OCI-LY1 (cell line): ENCODE results near the gene LMX1B.

ENCODE experiments used
- H2AFZ ChIP-seq: fragments of 200-600 bp; sonication (generic), shearing (Covaris generic); 2 replicates; pipeline ENCODE4 v1.6.0; 2014; ENCODE audit warnings: antibody characterized with exemption, mild to moderate bottlenecking, low read length
- H3F3A ChIP-seq: fragments of 200-600 bp; sonication (generic), shearing (Covaris generic); 2 replicates; pipeline ENCODE4 v1.6.0; 2014; ENCODE audit warnings: mild to moderate bottlenecking, antibody characterized with exemption, low read length, moderate library complexity; ENCODE audit not compliant: insufficient read depth
- H3K27ac ChIP-seq: fragments of 200-600 bp; sonication (generic); 2 replicates; pipeline ENCODE4 v1.5.1; 2014; ENCODE audit warnings: low read length, mixed run types, mild to moderate bottlenecking, low read depth; ENCODE audit not compliant: poor library complexity, severe bottlenecking
- H3K27me3 ChIP-seq: fragments of 200-600 bp; sonication (generic); 2 replicates; pipeline ENCODE4 v1.6.0; 2014; ENCODE audit warnings: antibody characterized with exemption, mild to moderate bottlenecking, low read length, moderate library complexity; ENCODE audit not compliant: insufficient read depth
- H3K36me3 ChIP-seq: fragments of 200-600 bp; sonication (generic); 2 replicates; pipeline ENCODE4 v1.6.1; 2014; ENCODE audit warnings: mild to moderate bottlenecking, antibody characterized with exemption, low read length, moderate library complexity, mixed read lengths; ENCODE audit not compliant: insufficient read depth
- H3K4me1 ChIP-seq: fragments of 200-600 bp; sonication (generic); 2 replicates; pipeline ENCODE4 v1.5.1; 2014; ENCODE audit warnings: mild to moderate bottlenecking, low read length, moderate library complexity; ENCODE audit not compliant: insufficient read depth, severe bottlenecking
- H3K4me2 ChIP-seq: fragments of 200-600 bp; sonication (generic), shearing (Covaris generic); 2 replicates; pipeline ENCODE4 v1.6.1; 2014; ENCODE audit warnings: low read length
- H3K4me3 ChIP-seq: fragments of 200-600 bp; sonication (generic); 2 replicates; pipeline ENCODE4 v1.5.1; 2014; ENCODE audit warnings: low read length, low read depth, mild to moderate bottlenecking, mixed read lengths; ENCODE audit not compliant: poor library complexity, severe bottlenecking
- H3K79me2 ChIP-seq: fragments of 200-600 bp; shearing (Covaris generic); 2 replicates; pipeline ENCODE4 v1.6.1; 2016; ENCODE audit warnings: mixed run types, low read length, mixed read lengths; ENCODE audit not compliant: insufficient read depth
- H3K9ac ChIP-seq: fragments of 200-600 bp; sonication (generic), shearing (Covaris generic); 2 replicates; pipeline ENCODE4 v1.6.1; 2014; ENCODE audit warnings: mild to moderate bottlenecking, low read length, mixed read lengths
- H3K9me2 ChIP-seq: fragments of 200-600 bp; sonication (generic), shearing (Covaris generic); 2 replicates; pipeline ENCODE4 v1.6.1; 2014; ENCODE audit warnings: low read depth, mild to moderate bottlenecking, low read length, mixed read lengths
- H3K9me3 ChIP-seq: fragments of 200-600 bp; shearing (Covaris generic); 2 replicates; pipeline ENCODE4 v1.6.1; 2014; ENCODE audit warnings: low read length, mixed read lengths
- H4K20me1 ChIP-seq: fragments of 200-600 bp; sonication (generic), shearing (Covaris generic); 2 replicates; pipeline ENCODE4 v1.6.0; 2016; ENCODE audit warnings: mild to moderate bottlenecking, low read length; ENCODE audit not compliant: insufficient read depth
- CTCF ChIP-seq: fragments of 200-600 bp; sonication (generic), shearing (Covaris generic); IDR thresholded peaks from 2 replicates; pipeline ENCODE4 v1.5.1; 2017; ENCODE audit warnings: mild to moderate bottlenecking, antibody characterized with exemption, low read length, moderate library complexity, mixed read lengths
- EZH2 ChIP-seq: fragments of 200-600 bp; sonication (generic), shearing (Covaris generic); IDR thresholded peaks from 2 replicates; pipeline ENCODE4 v1.8.0; 2017; ENCODE audit warnings: borderline replicate concordance, mixed run types, mild to moderate bottlenecking, antibody characterized with exemption, low read length, moderate library complexity, mixed read lengths

Gene LMX1B

GRCh38 chr9:126693428-126693944 lies 79.8 kb downstream of the LMX1B start:
- Histone ChIP-seq H3K9ac (no peak overlapping the region), H3F3A (no peaks in the 10 kb centered on the region), H3K4me1 (no peaks in the 10 kb centered on the region), H2AFZ (no peak overlapping the region), H3K4me2 (no peak overlapping the region), H3K9me3 (no peaks in the 10 kb centered on the region), H3K27me3 (0 out of 2 replicates have a peak, but pooled peaks cover 9% of the 10 kb centered on the region), H3K9me2 (no peaks in the 10 kb centered on the region), H3K27ac (no peak overlapping the region), H3K4me3 (no peak overlapping the region), H4K20me1 (no peaks in the 10 kb centered on the region), H3K79me2 (no peaks in the 10 kb centered on the region), H3K36me3 (no peaks in the 10 kb centered on the region)
- TF ChIP-seq CTCF = no peak
- TF ChIP-seq EZH2 = no peak

GRCh38 chr9:126694206-126695081 lies 80.7 kb downstream of the LMX1B start:
- H3F3A ChIP-seq = no peaks in the 10 kb centered on the region
- TF ChIP-seq EZH2 (no peak), CTCF (no peak)
- no peaks in the 10 kb centered on the region for H3K9me3 ChIP-seq
- H3K4me1 ChIP-seq = no peaks in the 10 kb centered on the region
- H3K79me2 ChIP-seq = no peaks in the 10 kb centered on the region
- H3K36me3 ChIP-seq = no peaks in the 10 kb centered on the region
- H3K9me2 ChIP-seq = no peaks in the 10 kb centered on the region
- no peak overlapping the region for H3K4me2 ChIP-seq
- H4K20me1 ChIP-seq = no peaks in the 10 kb centered on the region
- 0 out of 2 replicates have a peak, but pooled peaks cover 9% of the 10 kb centered on the region for H3K27me3 ChIP-seq
- H3K4me3 ChIP-seq = no peak overlapping the region
- no peak overlapping the region for H2AFZ ChIP-seq
- H3K9ac ChIP-seq = no peak overlapping the region
- H3K27ac ChIP-seq = no peak overlapping the region

GRCh38 chr9:126695186-126695585 lies 81.5 kb downstream of the LMX1B start:
- Histone ChIP-seq H4K20me1 (no peaks in the 10 kb centered on the region), H3F3A (no peaks in the 10 kb centered on the region), H3K9me2 (no peaks in the 10 kb centered on the region), H2AFZ (no peak overlapping the region), H3K4me1 (no peaks in the 10 kb centered on the region), H3K9me3 (no peaks in the 10 kb centered on the region), H3K36me3 (no peaks in the 10 kb centered on the region), H3K4me2 (no peak overlapping the region), H3K79me2 (no peaks in the 10 kb centered on the region), H3K27me3 (0 out of 2 replicates have a peak, but pooled peaks cover 9% of the 10 kb centered on the region), H3K27ac (no peak overlapping the region), H3K9ac (no peak overlapping the region), H3K4me3 (no peak overlapping the region)
- TF ChIP-seq EZH2 (no peak), CTCF (no peak)
